Activated naive CD8-positive, alpha-beta T cell treated with anti-CD3 and anti-CD28 coated beads, Interleukin-2, amount 10 ng/mL, durations not matched to agents 7 days and 5 days (primary cell): ENCODE results near the gene HIGD1A. TPM values are rescaled to one million over a fixed set of nuclear protein-coding genes. Genes with fewer than 3 reads are reported as not detected.

Experiments
- ATAC-seq: fragments of 150-1000 bp; cut with Tn5 transposase; one replicate; pipeline ENCODE4 v1.10.0; 2021; ENCODE audit warnings: low read depth, moderate library complexity
- POLR2A ChIA-PET: fragments of 350-600 bp; sonication (Branson Sonifier 250); formaldehyde crosslinking; loops from one replicate; lab custom pipeline; 2021; ENCODE audit warnings: antibody characterized with exemption; lab: Charles Lee
- DNase-seq: peaks from one replicate; pipeline ENCODE4 v3.0.0; 2021
- H3K27ac Mint-ChIP-seq: one replicate; pipeline ENCODE4 v1.8.0; 2022; ENCODE audit warnings: mild to moderate bottlenecking, mixed read lengths
- H3K27me3 Mint-ChIP-seq: one replicate; pipeline ENCODE4 v1.8.0; 2022; ENCODE audit warnings: mild to moderate bottlenecking, moderate library complexity, mixed read lengths
- H3K36me3 Mint-ChIP-seq: one replicate; pipeline ENCODE4 v1.8.0; 2021; ENCODE audit warnings: mild to moderate bottlenecking, mixed read lengths
- H3K4me1 Mint-ChIP-seq: one replicate; pipeline ENCODE4 v1.8.0; 2021; ENCODE audit warnings: mixed read lengths
- H3K4me3 Mint-ChIP-seq: one replicate; pipeline ENCODE4 v1.8.0; 2022; ENCODE audit warnings: mild to moderate bottlenecking, moderate library complexity, mixed read lengths
- H3K9me3 Mint-ChIP-seq: one replicate; pipeline ENCODE4 v1.8.0; 2021; ENCODE audit warnings: mixed read lengths
- total RNA-seq, 2 experiments: library from RNA; stranded (reverse); gene quantifications; one replicate each; pipeline ENCODE4 v1.2.3, GENCODE V29; 2021

Gene HIGD1A
- total RNA-seq, 2 experiments from 2014 or later: 40.3 to 44.5 TPM

GRCh38 chr3:42802876-42803413 is 1.3 kb downstream of the HIGD1A start:
- H3K27me3 Mint-ChIP-seq: peaks cover 21% of the 10 kb centered on the region
- POLR2A ChIA-PET: interaction anchor here (1.1 to 2.2 kb wide), 3 partner anchors 10 to 202 kb away, joined by 4 to 11 read pairs (median 4); partner anchors contain the start of gene NKTR
- peaks cover 15% of the 10 kb centered on the region for H3K36me3 Mint-ChIP-seq
- peak overlapping the region; percentile 21 for H3K27ac Mint-ChIP-seq
- peaks cover 2% of the 10 kb centered on the region for H3K9me3 Mint-ChIP-seq
- H3K4me3 Mint-ChIP-seq: peak overlapping the region; percentile 98
- ATAC-seq (no peak), DNase-seq (no peak)
- H3K4me1 Mint-ChIP-seq: peaks cover 35% of the 10 kb centered on the region

- DNase-seq (no peak), ATAC-seq (no peak)
- Mint-ChIP-seq H3K4me3 (no peak overlapping the region), H3K27ac (no peak overlapping the region), H3K4me1 (peaks cover 35% of the 10 kb centered on the region), H3K27me3 (peaks cover 17% of the 10 kb centered on the region), H3K36me3 (peaks cover 15% of the 10 kb centered on the region), H3K9me3 (peaks cover 2% of the 10 kb centered on the region)
- POLR2A ChIA-PET: no interaction called here
Observed at GRCh38 chr3:42801784-42802183, 2.5 kb downstream of the HIGD1A start.

- DNase-seq: no peak
- peaks cover 4% of the 10 kb centered on the region for H3K9me3 Mint-ChIP-seq
- H3K4me1 Mint-ChIP-seq: peaks cover 38% of the 10 kb centered on the region
- H3K27me3 Mint-ChIP-seq: peaks cover 10% of the 10 kb centered on the region
- H3K36me3 Mint-ChIP-seq: peaks cover 19% of the 10 kb centered on the region
- no peak overlapping the region for H3K27ac Mint-ChIP-seq
- H3K4me3 Mint-ChIP-seq: no peak overlapping the region
- no peak for ATAC-seq
- POLR2A ChIA-PET: no interaction called here
Observed at GRCh38 chr3:42801048-42801620, 3.2 kb downstream of the HIGD1A start.

GRCh38 chr3:42800251-42800650 is 4.0 kb downstream of the HIGD1A start:
- POLR2A ChIA-PET: no interaction called here
- H3K9me3 Mint-ChIP-seq: peaks cover 4% of the 10 kb centered on the region
- peaks cover 23% of the 10 kb centered on the region for H3K36me3 Mint-ChIP-seq
- H3K4me1 Mint-ChIP-seq: peaks cover 40% of the 10 kb centered on the region
- DNase-seq (no peak), ATAC-seq (no peak)
- no peak overlapping the region for H3K27ac Mint-ChIP-seq
- peaks cover 2% of the 10 kb centered on the region for H3K27me3 Mint-ChIP-seq
- no peak overlapping the region for H3K4me3 Mint-ChIP-seq

- no peaks in the 10 kb centered on the region for H3K27me3 Mint-ChIP-seq
- H3K4me1 Mint-ChIP-seq: peaks cover 36% of the 10 kb centered on the region
- no peak for DNase-seq
- H3K36me3 Mint-ChIP-seq: peaks cover 23% of the 10 kb centered on the region
- H3K9me3 Mint-ChIP-seq: peaks cover 4% of the 10 kb centered on the region
- no peak for ATAC-seq
- POLR2A ChIA-PET: no interaction called here
- H3K4me3 Mint-ChIP-seq: no peak overlapping the region
- no peak overlapping the region for H3K27ac Mint-ChIP-seq
Observed at GRCh38 chr3:42799376-42799775, 4.9 kb downstream of the HIGD1A start.

- no peaks in the 10 kb centered on the region for H3K27me3 Mint-ChIP-seq
- no peak overlapping the region for H3K4me3 Mint-ChIP-seq
- peaks cover 22% of the 10 kb centered on the region for H3K4me1 Mint-ChIP-seq
Observed at GRCh38 chr3:42796332-42796885, 7.9 kb downstream of the HIGD1A start.

GRCh38 chr3:42795621-42796181 is 8.6 kb downstream of the HIGD1A start:
- Mint-ChIP-seq H3K4me1 (peaks cover 19% of the 10 kb centered on the region), H3K9me3 (peaks cover 4% of the 10 kb centered on the region), H3K27me3 (no peaks in the 10 kb centered on the region), H3K36me3 (peaks cover 27% of the 10 kb centered on the region), H3K4me3 (no peak overlapping the region), H3K27ac (no peak overlapping the region)
- DNase-seq (no peak), ATAC-seq (no peak)
- POLR2A ChIA-PET: interaction anchor here (1.0 kb wide), 1 partner anchor 8 kb away, joined by 3 read pairs; the partner anchor contains the start of gene HIGD1A

More at GRCh38 chr3:42796332-42796885, 7.9 kb downstream of the HIGD1A start:
- peaks cover 4% of the 10 kb centered on the region for H3K9me3 Mint-ChIP-seq
- no peak overlapping the region for H3K27ac Mint-ChIP-seq
- POLR2A ChIA-PET: no interaction called here
- no peak for DNase-seq
- ATAC-seq: no peak
- peaks cover 27% of the 10 kb centered on the region for H3K36me3 Mint-ChIP-seq

- H3K27ac Mint-ChIP-seq: no peak overlapping the region
- POLR2A ChIA-PET: interaction anchor here (1.1 kb wide), 1 partner anchor 13 kb away, joined by 4 read pairs; no protein-coding TSS in a partner anchor
Observed at GRCh38 chr3:42790714-42791229, 13.5 kb downstream of the HIGD1A start.

GRCh38 chr3:42786631-42787030 is 17.7 kb downstream of the HIGD1A start:
- ATAC-seq: no peak
- H3K36me3 Mint-ChIP-seq: peaks cover 12% of the 10 kb centered on the region
- no peaks in the 10 kb centered on the region for H3K27me3 Mint-ChIP-seq
- POLR2A ChIA-PET: no interaction called here
- no peak for DNase-seq
- H3K4me3 Mint-ChIP-seq: no peak overlapping the region
- no peaks in the 10 kb centered on the region for H3K9me3 Mint-ChIP-seq
- peaks cover 9% of the 10 kb centered on the region for H3K4me1 Mint-ChIP-seq
- H3K27ac Mint-ChIP-seq: no peak overlapping the region

More at GRCh38 chr3:42790714-42791229, 13.5 kb downstream of the HIGD1A start:
- ATAC-seq: no peak
- peaks cover 12% of the 10 kb centered on the region for H3K4me1 Mint-ChIP-seq
- H3K27me3 Mint-ChIP-seq: no peaks in the 10 kb centered on the region
- peaks cover 20% of the 10 kb centered on the region for H3K36me3 Mint-ChIP-seq
- DNase-seq: no peak
- no peak overlapping the region for H3K4me3 Mint-ChIP-seq
- no peaks in the 10 kb centered on the region for H3K9me3 Mint-ChIP-seq

GRCh38 chr3:42786212-42786611 is 18.1 kb downstream of the HIGD1A start:
- Mint-ChIP-seq H3K4me3 (no peak overlapping the region), H3K27me3 (no peaks in the 10 kb centered on the region), H3K9me3 (no peaks in the 10 kb centered on the region), H3K27ac (no peak overlapping the region), H3K4me1 (peaks cover 9% of the 10 kb centered on the region), H3K36me3 (peaks cover 12% of the 10 kb centered on the region)
- DNase-seq (no peak), ATAC-seq (no peak)
- POLR2A ChIA-PET: no interaction called here

- Mint-ChIP-seq H3K4me1 (peaks cover 3% of the 10 kb centered on the region), H3K27me3 (no peaks in the 10 kb centered on the region), H3K9me3 (no peaks in the 10 kb centered on the region), H3K4me3 (no peak overlapping the region), H3K36me3 (peaks cover 5% of the 10 kb centered on the region), H3K27ac (no peak overlapping the region)
- POLR2A ChIA-PET: no interaction called here
- DNase-seq (no peak), ATAC-seq (peak; percentile 84)
Observed at GRCh38 chr3:42780892-42781700, 23.2 kb downstream of the HIGD1A start.

- Mint-ChIP-seq H3K27ac (no peak overlapping the region), H3K36me3 (peaks cover 3% of the 10 kb centered on the region), H3K4me3 (no peak overlapping the region), H3K27me3 (no peaks in the 10 kb centered on the region), H3K4me1 (peaks cover 3% of the 10 kb centered on the region), H3K9me3 (no peaks in the 10 kb centered on the region)
- DNase-seq (no peak), ATAC-seq (no peak)
- POLR2A ChIA-PET: no interaction called here
Observed at GRCh38 chr3:42780398-42780797, 23.9 kb downstream of the HIGD1A start.

- Mint-ChIP-seq H3K4me1 (peaks cover 3% of the 10 kb centered on the region), H3K27me3 (no peaks in the 10 kb centered on the region), H3K36me3 (peaks cover 3% of the 10 kb centered on the region), H3K4me3 (no peak overlapping the region), H3K9me3 (no peaks in the 10 kb centered on the region), H3K27ac (no peak overlapping the region)
- POLR2A ChIA-PET: no interaction called here
- no peak for DNase-seq
- no peak for ATAC-seq
Observed at GRCh38 chr3:42778644-42779043, 25.6 kb downstream of the HIGD1A start.
